Activated T-cell treated with anti-CD3 and anti-CD28 coated beads for 4 hours (primary cell): Measurements from ENCODE around the gene RGS7.
"Not testable (repeated sequence)": the region's sequence is repeated elsewhere in the genome, so short reads cannot be mapped to it uniquely, and the experiment has no call there.

Source experiments
- DNase-seq: peaks from one replicate; pipeline ENCODE4 v3.0.0-alpha.2; 2020

RGS7 gene

DNA sequence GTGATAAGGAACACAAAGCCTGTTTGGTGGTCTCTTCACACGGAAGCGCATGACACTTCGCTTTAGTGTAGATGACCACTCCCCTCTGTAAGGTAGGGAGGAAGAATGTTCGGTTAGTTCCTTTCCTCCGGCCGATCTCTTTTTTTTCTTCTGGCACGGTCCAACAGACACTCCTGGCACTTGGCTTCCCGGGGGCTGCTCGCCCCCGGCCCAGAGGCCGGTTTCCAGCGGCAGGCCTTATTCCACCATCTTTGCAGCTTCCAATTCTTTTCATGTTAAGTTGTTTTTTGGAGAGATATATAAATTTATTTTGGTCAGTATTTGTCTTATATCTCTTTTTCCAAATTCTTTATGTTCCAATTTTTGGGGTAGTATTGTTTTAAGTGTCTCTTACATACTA is 593.2 kb downstream of the RGS7 start:
- DNase-seq = no peak

DNA sequence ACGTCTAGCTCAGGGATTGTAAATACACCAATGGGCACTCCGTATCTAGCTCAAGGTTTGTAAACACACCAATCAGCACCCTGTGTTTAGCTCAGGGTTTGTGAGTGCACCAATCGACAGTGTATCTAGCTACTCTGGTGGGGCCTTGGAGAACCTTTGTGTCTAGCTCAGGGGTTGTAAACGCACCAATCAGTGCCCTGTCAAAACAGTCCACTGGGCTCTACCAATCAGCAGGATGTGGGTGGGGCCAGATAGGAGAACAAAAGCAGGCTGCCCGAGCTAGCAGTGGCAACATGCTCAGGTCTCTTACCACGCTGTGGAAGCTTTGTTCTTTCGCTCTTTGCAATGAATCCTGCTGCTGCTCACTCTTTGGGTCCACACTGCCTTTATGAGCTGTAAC is 593.9 kb downstream of the RGS7 start:
- not testable (repeated sequence) for DNase-seq

DNA sequence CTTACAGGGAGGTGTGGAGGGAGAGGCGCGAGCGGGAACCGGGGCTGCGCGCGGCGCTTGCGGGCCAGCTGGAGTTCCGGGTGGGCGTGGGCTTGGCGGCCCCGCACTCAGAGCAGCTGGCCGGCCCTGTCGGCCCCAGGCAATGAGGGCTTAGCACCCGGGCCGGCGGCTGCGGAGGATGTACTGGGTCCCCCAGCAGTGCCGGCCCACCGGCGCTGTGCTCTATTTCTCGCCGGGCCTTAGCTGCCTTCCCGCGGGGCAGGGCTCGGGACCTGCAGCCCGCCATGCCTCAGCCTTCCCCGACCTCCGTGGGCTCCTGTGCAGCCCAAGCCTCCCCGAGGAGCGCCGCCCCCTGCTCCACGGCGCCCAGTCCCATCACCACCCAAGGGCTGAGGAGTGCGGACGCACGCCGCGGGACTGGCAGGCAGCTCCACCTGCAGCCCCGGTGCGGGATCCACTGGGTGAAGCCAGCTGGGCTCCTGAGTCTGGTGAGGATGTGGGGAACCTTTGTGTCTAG is 594.5 kb downstream of the RGS7 start:
- not testable (repeated sequence) for DNase-seq

DNA sequence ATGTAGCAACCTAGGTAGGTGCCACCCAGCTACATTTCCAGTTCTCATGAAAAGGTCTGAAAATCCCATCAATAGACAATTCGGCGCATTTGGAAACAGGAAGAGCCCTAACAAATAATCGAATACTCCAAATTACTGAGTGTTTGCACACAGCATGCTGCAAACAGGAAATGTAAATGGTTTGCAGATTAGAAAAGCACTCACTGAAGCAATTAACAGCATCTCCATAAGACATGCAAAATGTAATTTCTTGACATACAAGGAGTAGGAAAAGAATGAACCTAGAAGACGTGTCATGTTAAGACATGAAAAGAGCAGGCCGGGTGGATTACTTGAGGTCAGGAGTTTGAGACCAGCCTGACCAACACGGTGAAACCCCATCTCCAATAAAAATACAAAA is 598.2 kb downstream of the RGS7 start:
- DNase-seq = not testable (repeated sequence)

DNA sequence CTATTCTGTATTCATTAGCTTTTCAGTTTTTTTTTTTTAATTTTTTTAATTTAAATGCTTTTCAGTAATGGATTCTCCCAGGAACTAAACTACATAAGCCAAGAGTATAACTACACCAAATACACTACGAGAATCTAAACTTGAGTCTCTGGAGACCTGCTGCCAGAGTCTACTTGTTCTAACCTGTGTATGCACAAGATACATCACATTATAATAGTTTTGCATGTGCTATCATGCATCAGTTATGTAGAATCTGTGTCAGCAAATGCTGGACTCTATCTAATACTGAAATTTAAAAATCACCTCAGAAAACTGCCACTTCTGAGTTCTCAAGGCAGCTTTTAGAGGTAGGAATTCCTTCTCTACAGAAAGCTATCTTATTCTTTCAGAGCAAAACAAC is 598.7 kb downstream of the RGS7 start:
- DNase-seq = no peak

DNA sequence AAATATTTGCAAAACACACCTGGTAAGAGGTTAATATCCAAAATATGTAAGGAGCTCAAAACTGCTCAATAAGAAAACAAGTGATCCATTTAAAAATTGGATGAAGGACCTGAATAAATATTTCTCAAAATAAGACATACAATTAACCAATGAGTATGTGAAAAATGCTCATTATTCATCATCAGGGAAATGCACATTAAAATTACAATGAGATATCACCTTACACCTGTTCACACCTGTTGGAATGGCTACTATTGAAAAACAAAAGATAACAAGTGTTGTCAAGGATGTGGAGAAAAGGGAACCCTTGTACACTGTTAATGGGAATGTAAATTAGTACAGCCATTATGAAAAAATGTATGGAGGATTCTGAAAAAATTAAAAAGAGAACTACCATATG is 609.1 kb downstream of the RGS7 start:
- no peak for DNase-seq

DNA sequence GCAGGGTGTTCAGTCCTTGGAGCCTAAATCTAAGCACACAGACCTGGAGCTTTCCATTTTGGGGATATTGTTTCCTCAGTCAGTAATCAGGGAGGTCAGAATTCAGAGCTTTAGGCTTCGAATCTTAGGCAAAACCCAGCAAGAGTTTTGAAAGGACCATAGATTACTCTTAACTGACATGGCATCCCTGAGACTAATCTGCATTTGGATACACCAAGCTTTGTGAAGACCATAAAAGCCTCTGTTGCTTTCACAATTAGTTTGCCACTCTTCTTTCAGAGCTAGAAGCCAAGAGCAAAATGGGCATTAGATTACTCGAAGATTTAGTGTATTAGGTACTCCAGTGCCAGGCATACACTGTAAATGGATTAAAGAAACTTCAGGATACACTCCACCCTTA is 613.3 kb downstream of the RGS7 start:
- DNase-seq = no peak

DNA sequence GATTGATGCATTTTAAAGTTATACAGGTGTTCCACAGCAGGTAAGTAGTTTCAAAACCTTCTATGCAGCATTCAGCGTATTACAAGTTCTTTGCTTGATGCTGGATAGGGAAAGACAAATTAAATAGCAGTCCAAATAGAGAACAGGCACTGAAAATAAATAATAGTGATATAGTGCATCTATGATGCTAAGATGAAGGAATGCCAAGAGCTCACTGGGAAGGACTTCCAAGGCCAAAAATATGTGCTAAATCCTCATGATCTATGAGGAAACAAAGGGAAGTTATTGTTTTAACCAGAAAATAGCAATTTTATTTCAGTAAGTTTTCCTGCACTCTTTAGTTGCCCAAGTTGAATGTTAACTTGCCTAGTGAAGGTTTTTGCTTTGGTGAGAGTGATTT is 617.3 kb downstream of the RGS7 start:
- no peak for DNase-seq

DNA sequence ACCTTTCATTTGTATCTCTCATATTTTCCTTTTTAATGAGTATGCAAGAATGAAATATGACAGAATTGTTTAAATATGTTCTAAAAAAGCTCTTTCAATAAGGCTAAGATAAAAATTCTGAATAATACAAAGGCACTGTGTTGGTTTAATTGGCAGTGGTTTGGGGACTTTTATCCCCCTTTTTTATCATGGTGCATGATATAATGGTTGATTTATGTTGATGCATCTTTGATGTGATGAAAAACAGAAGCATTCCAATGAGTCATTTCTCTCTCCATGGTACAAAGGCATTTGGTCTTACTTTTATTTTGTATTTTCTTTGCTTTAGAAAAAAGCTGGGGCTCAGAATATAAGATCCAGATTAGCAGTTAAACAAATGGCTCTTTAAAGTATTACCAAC is 617.9 kb downstream of the RGS7 start:
- DNase-seq = no peak

DNA sequence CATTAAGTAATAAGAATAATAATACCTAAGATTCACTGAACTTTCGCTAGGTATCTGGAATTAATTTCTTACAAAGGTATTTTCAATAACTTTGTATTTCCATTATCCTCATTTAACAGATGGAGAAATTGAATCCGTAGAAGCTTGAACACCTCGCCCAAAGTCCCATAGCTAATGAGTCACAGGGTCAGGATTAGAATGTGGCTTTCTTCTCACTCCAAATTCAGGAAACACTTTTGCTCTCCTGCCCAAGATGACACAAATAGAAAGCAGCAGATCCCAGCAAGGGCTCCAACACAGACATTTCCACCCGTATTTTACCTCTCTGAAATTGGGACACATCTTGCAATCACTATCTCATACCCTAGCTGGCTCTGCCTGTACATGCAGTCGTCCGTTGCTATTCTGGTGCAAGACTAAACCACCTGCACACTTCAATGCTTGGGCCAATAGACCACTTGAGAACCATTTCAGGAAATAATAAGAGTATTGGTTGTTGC is 619.2 kb downstream of the RGS7 start:
- DNase-seq = no peak

DNA sequence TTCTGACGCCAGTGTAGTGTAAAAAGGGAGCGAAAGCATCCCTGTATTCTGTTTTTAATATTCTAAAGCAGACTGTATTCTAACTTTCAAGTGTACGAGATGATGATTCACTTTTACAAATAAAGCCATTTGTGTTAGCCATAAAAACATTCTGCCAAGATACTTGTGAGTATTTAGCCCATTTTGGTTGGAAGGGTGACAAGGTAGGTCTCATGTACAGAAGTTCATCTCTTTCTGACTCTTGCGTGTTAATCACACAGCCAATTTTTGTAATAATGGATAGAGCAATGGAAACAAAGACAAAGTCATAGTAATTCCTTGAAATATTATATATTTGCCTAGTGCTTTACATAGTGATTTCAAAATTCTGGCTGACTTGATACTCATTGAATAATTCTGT is 619.7 kb downstream of the RGS7 start:
- no peak for DNase-seq

DNA sequence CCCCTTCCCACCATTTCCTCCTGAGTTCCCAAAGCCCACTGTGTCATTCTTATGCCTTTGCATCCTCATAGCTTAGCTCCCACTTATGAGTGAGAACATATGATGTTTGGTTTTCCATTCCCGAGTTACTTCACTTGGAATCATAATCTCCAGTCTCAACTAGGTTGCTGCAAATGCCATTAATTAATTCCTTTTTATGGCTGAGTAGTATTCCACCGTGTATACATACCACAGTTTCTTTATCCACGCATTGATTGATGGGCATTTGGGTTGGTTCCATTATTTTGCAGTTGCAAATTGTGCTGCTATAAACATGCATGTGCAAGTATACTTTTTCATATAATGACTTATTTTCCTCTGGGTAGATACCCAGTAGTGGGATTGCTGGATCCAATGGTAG is 622.3 kb downstream of the RGS7 start:
- DNase-seq = not testable (repeated sequence)

DNA sequence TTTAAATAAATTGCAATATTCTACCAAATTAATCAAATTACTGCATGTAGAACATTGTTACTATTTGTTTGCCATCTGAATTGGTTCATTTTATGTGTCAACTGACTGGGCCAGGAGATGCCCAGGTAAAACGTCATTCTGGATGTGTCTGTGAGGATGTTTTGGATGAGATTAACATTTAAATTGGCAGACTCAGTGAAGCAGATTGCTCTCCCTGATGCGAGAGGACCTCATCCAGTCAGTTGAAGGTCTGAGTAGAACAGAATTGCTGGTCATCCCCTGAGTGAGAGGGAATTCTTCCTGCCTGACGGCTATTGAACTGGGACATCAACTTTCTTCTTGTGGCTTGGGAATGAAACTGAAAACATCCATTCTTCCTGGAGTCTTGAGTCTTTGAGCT is 623.0 kb downstream of the RGS7 start:
- no peak for DNase-seq

DNA sequence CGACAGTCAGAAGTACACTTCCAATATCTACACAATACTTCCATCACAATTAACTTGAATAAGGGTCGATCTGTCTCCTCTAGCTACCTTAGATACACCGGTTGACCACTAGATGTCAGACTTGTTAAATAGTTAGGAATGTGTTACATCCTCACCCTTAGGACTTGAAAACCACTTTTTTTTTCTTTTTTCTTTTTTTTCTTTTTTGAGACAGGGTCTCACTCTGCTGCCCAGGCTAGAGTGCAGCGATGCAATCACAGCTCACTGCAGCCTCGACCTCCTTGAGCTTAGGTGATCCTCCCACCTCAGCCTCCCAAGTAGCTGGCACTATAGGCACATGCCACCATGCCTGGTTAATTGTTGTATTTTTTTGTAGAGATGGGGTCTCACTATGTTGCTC is 624.6 kb downstream of the RGS7 start:
- DNase-seq = no peak
